Activated CD4-positive, alpha-beta T cell treated with anti-CD3 and anti-CD28 coated beads, Interleukin-2, amount 50 U/mL, for 4 hours (primary cell): Measurements from ENCODE around the gene APOL4.
"Not testable (repeated sequence)": the region's sequence is repeated elsewhere in the genome, so short reads cannot be mapped to it uniquely, and the experiment has no call there.

ENCODE experiments used
- DNase-seq, 2 experiments: peaks; one replicate each; pipeline ENCODE4 v3.0.0-alpha.2; 2020

The APOL4 gene

GRCh38 chr22:36180928-36181327, 20.7 kb downstream of the APOL4 start:
- DNase-seq, result no peak

GRCh38 chr22:36180038-36180880, 21.4 kb downstream of the APOL4 start:
- peak; percentile 84 to 88 for DNase-seq

- DNase-seq, result no peak
These were observed 24.4 kb downstream of the APOL4 start for GRCh38 chr22:36177160-36177559.

GRCh38 chr22:36175892-36176291, 25.7 kb downstream of the APOL4 start:
- no peak for DNase-seq

GRCh38 chr22:36171941-36172340, 29.7 kb downstream of the APOL4 start:
- DNase-seq, result no peak

- DNase-seq, result no peak
These were observed 34.9 kb downstream of the APOL4 start for GRCh38 chr22:36166518-36167220.

GRCh38 chr22:36166086-36166485, 35.5 kb downstream of the APOL4 start:
- no peak for DNase-seq

GRCh38 chr22:36165141-36165540, 36.5 kb downstream of the APOL4 start:
- DNase-seq, result no peak

- DNase-seq, result no peak
These were observed 37.0 kb downstream of the APOL4 start for GRCh38 chr22:36164621-36165020.

GRCh38 chr22:36163497-36163896, 38.1 kb downstream of the APOL4 start:
- no peak for DNase-seq

- no peak for DNase-seq
These were observed 39.2 kb downstream of the APOL4 start for GRCh38 chr22:36162127-36163034.

GRCh38 chr22:36161793-36162126, 39.8 kb downstream of the APOL4 start:
- not testable (repeated sequence) for DNase-seq

- peak in 1 of 2 experiments; percentile 28 for DNase-seq
These were observed 41.1 kb downstream of the APOL4 start, which contains the start of gene APOL3 for GRCh38 chr22:36160499-36160942. Gene APOL3 (minus strand): TSS chr22:36160755. CDS start chr22:36149055, 11,700 bp downstream.

- DNase-seq, result peak; percentile 76
These were observed 44.8 kb downstream of the APOL4 start for GRCh38 chr22:36156515-36157419.

GRCh38 chr22:36156119-36156514, 45.5 kb downstream of the APOL4 start:
- no peak for DNase-seq

GRCh38 chr22:36155702-36156101, 45.9 kb downstream of the APOL4 start:
- DNase-seq, result no peak

GRCh38 chr22:36154423-36154945, 47.1 kb downstream of the APOL4 start:
- no peak for DNase-seq

- no peak for DNase-seq
These were observed 47.8 kb downstream of the APOL4 start for GRCh38 chr22:36153501-36154422.

GRCh38 chr22:36152821-36153220, 48.8 kb downstream of the APOL4 start:
- not testable (repeated sequence) for DNase-seq

GRCh38 chr22:36152088-36152487, 49.5 kb downstream of the APOL4 start:
- DNase-seq, result no peak
